Smooth muscle cell of the umbilical artery (primary cell): ENCODE results near the gene ZNF217. TPM values are rescaled to one million over a fixed set of nuclear protein-coding genes. Genes with fewer than 3 reads are reported as not detected.

Experiments
- total RNA-seq: library from RNA; depleted of rRNA; stranded (reverse); fragments of >200 nt; gene quantifications from 2 replicates; pipeline ENCODE4 v1.2.3, GENCODE V29; 2014

The ZNF217 gene
- total RNA-seq = 17.2 and 19.7 TPM in 2 replicates

DNA sequence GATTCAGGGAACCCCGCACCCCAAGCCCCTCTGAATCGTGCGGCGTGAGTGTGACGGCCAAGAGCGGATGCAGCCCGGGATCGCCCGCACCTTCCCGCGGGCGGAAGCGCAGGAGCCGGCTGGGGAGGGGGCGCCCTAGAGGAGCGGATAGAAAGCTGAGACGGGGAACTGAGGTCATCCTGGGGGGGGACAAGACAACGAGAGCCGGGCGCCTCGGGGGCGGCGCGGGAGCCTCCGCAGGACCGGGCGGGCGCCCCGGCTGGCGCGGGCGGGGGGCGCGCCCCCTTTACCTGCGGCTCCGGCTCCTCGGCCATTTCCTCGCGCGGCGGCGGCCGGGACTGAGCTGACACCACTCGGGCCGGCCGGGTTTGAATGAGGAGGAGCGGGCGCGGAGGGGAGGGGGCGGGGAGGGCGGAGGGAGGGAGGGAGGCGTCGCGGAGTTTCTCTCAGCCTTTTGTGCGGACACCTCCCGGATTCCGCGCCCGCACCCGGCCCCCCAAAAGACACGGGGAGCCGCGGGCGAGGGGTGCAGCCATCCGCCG, at the start of gene ZNF217:
TSS of gene ZNF217 (minus strand) at position 374 of the 542 bp plus-strand sequence. CDS start 11,013 bp downstream, outside the sequence.

